Skeletal muscle satellite cell (primary cell): Measurements from ENCODE around the gene LEKR1.

Experiments
- H3K27me3 ChIP-seq: 2 replicates; pipeline ENCODE4 v1.7.0; 2013; ENCODE audit warnings: low read length; ENCODE audit not compliant: control insufficient read depth, insufficient read depth
- H3K36me3 ChIP-seq: 2 replicates; pipeline ENCODE4 v1.7.0; 2013; ENCODE audit warnings: mild to moderate bottlenecking, control low read depth, low read length; ENCODE audit not compliant: insufficient read depth
- H3K4me1 ChIP-seq: 2 replicates; pipeline ENCODE4 v1.7.0; 2013; ENCODE audit warnings: low read length; ENCODE audit not compliant: control insufficient read depth, insufficient read depth
- H3K4me2 ChIP-seq: 2 replicates; pipeline ENCODE4 v1.7.0; 2013; ENCODE audit warnings: mild to moderate bottlenecking, low read length
- H3K4me3 ChIP-seq: 2 replicates; pipeline ENCODE4 v1.7.0; 2013; ENCODE audit warnings: low read length
- H3K9ac ChIP-seq: 2 replicates; pipeline ENCODE4 v1.7.0; 2013; ENCODE audit warnings: mild to moderate bottlenecking, low read depth, low read length, moderate library complexity
- H3K9me3 ChIP-seq: replicated peaks from 2 replicates; pipeline ENCODE4 v1.7.0; 2013; ENCODE audit warnings: mild to moderate bottlenecking, control low read depth, low read length

The LEKR1 gene

GRCh38 chr3:157087780-157088600 is 261.8 kb downstream of the LEKR1 start:
- no peaks in the 10 kb centered on the region for H3K36me3 ChIP-seq
- H3K4me1 ChIP-seq: peaks cover 45% of the 10 kb centered on the region
- peak overlapping the region; percentile 96 for H3K9ac ChIP-seq
- no peaks in the 10 kb centered on the region for H3K27me3 ChIP-seq
- peak overlapping the region; percentile 90 for H3K4me2 ChIP-seq
- no peaks in the 10 kb centered on the region for H3K9me3 ChIP-seq
- H3K4me3 ChIP-seq: peak overlapping the region; percentile 73

- no peaks in the 10 kb centered on the region for H3K27me3 ChIP-seq
- H3K4me3 ChIP-seq: peak overlapping the region; percentile 73
- no peaks in the 10 kb centered on the region for H3K9me3 ChIP-seq
- peaks cover 40% of the 10 kb centered on the region for H3K4me1 ChIP-seq
- H3K9ac ChIP-seq: peak overlapping the region; percentile 96
- no peaks in the 10 kb centered on the region for H3K36me3 ChIP-seq
- H3K4me2 ChIP-seq: peak overlapping the region; percentile 90
Measured at GRCh38 chr3:157088601-157089454, 262.7 kb downstream of the LEKR1 start.

DNA sequence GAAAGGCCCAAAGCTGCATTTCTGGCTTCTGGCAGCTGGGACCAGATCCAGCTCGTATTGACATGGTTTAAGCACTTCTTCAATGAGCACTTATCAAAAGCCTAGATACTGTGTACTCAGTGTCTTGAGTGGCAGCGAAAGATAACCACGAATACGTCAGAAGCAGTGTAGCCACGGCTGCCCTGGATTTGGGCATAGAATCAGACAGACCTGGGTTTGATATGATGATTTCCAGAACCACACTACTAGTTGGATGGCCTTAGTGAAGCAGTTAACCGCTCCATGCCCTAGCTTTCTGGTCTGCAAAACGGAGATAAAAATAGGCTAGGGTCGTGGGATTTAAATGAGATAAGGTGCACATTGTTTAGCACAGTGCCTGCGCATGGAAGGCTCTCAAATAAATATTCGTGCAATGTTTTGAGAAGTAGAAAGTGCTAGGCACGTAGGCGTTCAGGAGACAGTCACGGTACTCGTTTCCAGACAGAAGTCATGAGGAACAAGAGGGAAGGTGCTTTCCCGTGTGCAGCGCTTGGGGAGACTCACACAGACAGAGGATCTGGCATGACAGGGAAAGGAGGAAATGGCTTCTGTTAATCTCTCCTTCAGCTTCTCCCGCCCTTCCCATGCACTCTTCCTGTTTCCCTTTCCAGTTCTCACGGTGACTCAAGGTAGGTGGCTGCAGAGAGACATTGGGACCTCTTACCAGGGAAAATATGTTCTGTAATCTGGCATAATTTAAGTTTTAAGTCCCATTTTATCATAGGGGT is 263.5 kb downstream of the LEKR1 start:
- Histone ChIP-seq H3K4me3 (peak overlapping the region; percentile 73), H3K4me2 (peak overlapping the region; percentile 90), H3K36me3 (no peaks in the 10 kb centered on the region), H3K9ac (peak overlapping the region; percentile 96), H3K4me1 (peaks cover 43% of the 10 kb centered on the region), H3K27me3 (no peaks in the 10 kb centered on the region), H3K9me3 (no peaks in the 10 kb centered on the region)

GRCh38 chr3:157091083-157091833 is 265.1 kb downstream of the LEKR1 start:
- H3K4me2 ChIP-seq: no peak overlapping the region
- H3K36me3 ChIP-seq: no peaks in the 10 kb centered on the region
- no peaks in the 10 kb centered on the region for H3K27me3 ChIP-seq
- H3K4me1 ChIP-seq: peaks cover 44% of the 10 kb centered on the region
- H3K4me3 ChIP-seq: no peak overlapping the region
- no peaks in the 10 kb centered on the region for H3K9me3 ChIP-seq
- no peak overlapping the region for H3K9ac ChIP-seq

DNA sequence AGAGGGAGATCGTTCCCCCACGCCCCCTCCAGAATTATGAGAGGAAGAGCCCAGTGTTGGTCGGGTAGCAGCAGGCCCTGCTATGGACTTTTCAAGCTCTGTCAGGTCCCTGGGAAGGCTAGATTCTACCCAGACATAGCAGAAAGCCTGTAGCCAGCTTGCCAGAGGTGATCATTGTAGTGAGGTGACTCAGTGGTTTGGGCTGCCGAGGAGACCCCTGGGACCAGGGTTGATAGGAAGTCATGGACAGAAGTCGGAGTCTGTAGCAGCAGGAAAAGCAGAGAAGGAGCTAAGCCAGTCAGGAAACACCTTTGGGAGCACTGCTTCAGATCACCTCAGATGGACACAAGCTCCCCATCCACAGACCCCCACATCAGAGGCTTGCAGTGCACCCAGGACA is 266.1 kb downstream of the LEKR1 start:
- H3K9ac ChIP-seq: no peak overlapping the region
- no peak overlapping the region for H3K4me3 ChIP-seq
- no peaks in the 10 kb centered on the region for H3K9me3 ChIP-seq
- H3K36me3 ChIP-seq: no peaks in the 10 kb centered on the region
- H3K27me3 ChIP-seq: no peaks in the 10 kb centered on the region
- peaks cover 34% of the 10 kb centered on the region for H3K4me1 ChIP-seq
- no peak overlapping the region for H3K4me2 ChIP-seq

DNA sequence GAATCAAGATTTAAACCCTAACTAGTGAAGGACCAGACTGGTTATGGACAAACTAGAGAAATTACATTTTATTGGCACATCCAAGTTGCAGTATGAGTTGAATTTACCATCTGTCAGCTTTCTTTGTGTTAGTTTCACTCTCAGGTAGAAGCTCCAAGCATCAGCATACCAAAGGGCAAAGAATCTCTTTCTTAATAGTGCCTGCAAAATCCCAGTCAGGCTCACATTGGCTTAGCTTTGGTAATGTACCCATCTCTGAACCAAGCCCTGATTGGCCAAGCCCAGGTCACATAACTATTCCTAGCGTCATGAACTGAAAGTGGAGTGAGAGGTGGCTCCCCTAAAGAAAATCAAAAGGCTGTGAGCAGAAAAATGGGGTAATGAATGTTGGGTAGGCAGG is 266.9 kb downstream of the LEKR1 start:
- Histone ChIP-seq H3K4me2 (no peak overlapping the region), H3K4me3 (no peak overlapping the region)

GRCh38 chr3:157094301-157094700 is 268.1 kb downstream of the LEKR1 start:
- no peak overlapping the region for H3K9ac ChIP-seq
- no peak overlapping the region for H3K4me3 ChIP-seq
- peaks cover 37% of the 10 kb centered on the region for H3K4me1 ChIP-seq
- no peaks in the 10 kb centered on the region for H3K36me3 ChIP-seq
- no peaks in the 10 kb centered on the region for H3K9me3 ChIP-seq
- H3K27me3 ChIP-seq: no peaks in the 10 kb centered on the region
- no peak overlapping the region for H3K4me2 ChIP-seq

More for the DNA sequence above, 266.9 kb downstream of the LEKR1 start:
- Histone ChIP-seq H3K9me3 (no peaks in the 10 kb centered on the region), H3K4me1 (peaks cover 31% of the 10 kb centered on the region), H3K36me3 (no peaks in the 10 kb centered on the region), H3K27me3 (no peaks in the 10 kb centered on the region), H3K9ac (no peak overlapping the region)

- Histone ChIP-seq H3K27me3 (no peaks in the 10 kb centered on the region), H3K4me1 (peaks cover 36% of the 10 kb centered on the region), H3K4me3 (no peak overlapping the region), H3K9ac (no peak overlapping the region), H3K9me3 (no peaks in the 10 kb centered on the region), H3K36me3 (no peaks in the 10 kb centered on the region), H3K4me2 (no peak overlapping the region)
Measured at GRCh38 chr3:157094751-157095480, 268.8 kb downstream of the LEKR1 start.
